ENCODE measurements around the gene MAP2K2.
"Not testable (repeated sequence)": the region's sequence is repeated elsewhere in the genome, so short reads cannot be mapped to it uniquely, and the experiment has no call there.

Gene MAP2K2

DNA sequence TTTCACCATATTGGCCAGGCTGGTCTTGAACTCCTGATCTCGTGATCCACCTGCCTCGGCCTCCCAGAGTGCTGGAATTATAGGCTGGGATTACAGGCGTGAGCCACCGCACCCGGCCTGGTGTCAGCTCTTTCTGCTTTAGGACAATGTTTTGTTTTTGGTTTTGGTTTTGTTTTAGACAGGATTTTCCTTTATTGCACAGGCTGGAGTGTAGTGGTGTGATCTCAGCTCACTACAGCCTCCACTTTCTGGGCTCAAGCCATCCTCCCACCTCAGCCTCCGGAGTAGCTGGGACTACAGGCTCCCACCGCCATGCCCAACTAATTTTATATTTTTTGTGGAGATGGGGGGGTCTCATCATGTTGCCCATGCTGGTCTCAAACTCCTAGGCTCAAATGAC is 5.1 kb upstream of the MAP2K2 start:
- not testable (repeated sequence) for DNase-seq

DNA sequence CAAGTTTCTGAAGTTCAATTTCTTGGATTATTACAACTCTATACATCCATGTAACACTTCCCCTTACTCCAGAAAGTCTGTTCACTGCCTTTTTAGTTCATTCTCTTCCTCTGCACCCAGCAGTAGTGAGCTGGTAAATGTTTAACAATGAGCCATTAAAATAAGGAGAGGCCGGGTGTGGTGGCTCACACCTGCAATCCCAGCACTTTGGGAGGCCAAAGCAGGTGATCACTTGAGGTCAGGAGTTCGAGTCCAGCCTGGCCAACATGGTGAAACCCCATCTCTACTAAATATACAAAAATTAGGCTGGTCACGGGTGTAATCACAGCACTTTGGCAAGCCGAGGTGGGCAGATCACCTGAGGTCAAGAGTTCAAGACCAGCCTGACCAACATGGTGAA is 3.4 kb upstream of the MAP2K2 start:
- not testable (repeated sequence) for DNase-seq

DNA sequence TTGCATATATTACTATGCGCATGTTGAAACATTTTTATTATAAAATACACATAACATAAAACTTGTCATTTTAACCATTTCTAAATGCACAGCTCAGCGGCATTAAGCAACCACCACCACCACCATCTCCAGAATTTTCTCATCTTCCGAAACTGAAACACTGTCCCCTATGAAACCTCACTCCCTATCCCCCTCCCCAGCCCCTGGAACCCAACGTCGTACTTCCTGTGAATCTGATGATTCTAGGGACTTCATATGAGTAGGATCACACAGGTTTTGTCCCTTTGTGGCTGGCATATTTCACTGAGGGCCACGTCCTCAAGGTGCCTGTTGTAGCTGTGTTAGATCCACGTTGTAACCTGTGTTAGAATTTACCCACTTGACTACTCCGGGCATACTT is 716 bp upstream of the MAP2K2 start:
- DNase-seq = no peak

DNA sequence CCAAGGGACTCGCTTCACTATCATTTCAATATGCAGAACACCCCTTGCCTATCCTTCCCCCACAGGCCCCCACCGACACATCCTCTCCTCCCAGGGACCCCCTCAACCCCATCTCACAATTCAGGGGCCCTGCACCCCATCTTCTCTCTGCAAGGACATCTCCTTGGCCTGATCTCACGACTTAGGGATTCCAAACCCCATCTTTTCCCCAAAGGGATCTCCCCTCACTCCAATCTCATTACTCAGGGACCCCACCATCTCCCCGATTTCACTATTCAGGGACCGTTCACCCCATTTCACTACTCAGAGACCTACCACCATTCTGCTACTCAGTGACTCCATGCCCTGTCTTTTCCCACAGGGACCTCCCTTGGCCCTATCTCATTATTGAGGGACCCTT is 1.4 kb downstream of the MAP2K2 start:
- DNase-seq = no peak

DNA sequence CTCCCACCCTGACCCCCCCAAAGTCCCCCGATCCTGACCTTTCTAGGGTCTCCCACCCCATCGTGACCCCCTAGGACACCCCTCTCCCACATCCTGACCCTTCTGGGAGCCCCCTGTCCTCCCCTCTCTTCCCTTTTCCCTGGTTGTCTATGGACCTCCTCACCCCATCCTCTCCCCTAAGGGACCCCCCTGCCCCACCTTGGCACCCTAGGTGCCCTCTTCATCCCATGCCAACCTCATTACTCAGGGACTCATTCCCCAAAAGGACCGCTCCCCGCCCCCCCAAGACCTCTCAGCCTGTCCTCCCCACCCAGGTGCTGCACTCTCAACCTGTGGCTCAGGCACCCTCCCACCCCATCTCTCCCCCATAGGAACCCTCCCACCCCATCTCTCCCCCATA is 2.1 kb downstream of the MAP2K2 start:
- DNase-seq = no peak

DNA sequence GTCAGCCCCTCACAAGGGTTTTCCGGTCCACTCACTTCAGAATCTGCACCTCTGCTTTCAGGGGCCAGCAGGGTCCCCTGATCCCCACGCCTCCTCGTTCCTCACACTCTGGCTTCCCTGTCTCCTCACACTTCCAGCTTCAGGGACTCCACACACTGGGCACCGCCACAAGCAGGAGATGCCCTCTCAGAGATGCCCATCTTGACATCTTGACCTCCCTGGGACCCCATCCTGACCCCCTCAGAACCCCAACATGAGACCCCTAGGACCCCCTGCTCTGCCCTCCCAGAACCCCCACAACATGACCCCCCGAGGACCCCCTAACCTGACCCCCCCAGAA is 2.7 kb downstream of the MAP2K2 start:
- DNase-seq = no peak

- no peak for DNase-seq
Observed at GRCh38 chr19:4120559-4121272, 3.2 kb downstream of the MAP2K2 start.

- no peak for DNase-seq
Observed at GRCh38 chr19:4119763-4120162, 4.2 kb downstream of the MAP2K2 start.

DNA sequence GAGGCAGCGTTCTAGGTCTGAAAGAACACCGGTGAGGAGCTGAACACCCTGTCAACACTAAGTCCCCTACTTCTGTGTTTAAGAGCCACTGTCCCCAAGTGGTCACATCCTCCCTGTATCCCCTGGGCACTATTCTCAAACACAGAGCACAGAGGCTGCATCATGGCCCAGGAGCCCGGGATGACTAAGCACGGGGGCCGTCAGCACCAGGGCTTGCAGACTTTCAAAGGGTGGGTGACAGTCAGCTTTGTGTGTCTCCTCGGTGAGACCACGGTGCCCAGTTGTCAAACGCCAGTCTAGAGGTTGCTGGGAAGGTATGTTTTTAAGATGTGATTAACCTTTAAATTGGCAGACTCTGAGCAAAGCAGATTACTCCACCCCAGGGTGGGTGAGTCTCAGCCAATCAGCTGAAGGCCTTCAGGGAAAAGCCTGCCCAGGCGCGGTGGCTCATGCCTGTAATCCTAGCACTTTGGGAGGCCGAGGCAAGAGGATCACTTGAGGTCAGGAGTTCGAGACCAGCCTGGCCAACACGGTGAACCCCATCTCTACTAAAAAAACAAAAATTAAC is 8.0 kb downstream of the MAP2K2 start:
- no peak for DNase-seq

GRCh38 chr19:4115050-4115817 is 8.7 kb downstream of the MAP2K2 start:
- DNase-seq = no peak

- DNase-seq = no peak
Observed at GRCh38 chr19:4114181-4114580, 9.7 kb downstream of the MAP2K2 start.

- no peak for DNase-seq
Observed at GRCh38 chr19:4113398-4114088, 10.4 kb downstream of the MAP2K2 start.

- no peak for DNase-seq
Observed at GRCh38 chr19:4112367-4112766, 11.6 kb downstream of the MAP2K2 start.

DNA sequence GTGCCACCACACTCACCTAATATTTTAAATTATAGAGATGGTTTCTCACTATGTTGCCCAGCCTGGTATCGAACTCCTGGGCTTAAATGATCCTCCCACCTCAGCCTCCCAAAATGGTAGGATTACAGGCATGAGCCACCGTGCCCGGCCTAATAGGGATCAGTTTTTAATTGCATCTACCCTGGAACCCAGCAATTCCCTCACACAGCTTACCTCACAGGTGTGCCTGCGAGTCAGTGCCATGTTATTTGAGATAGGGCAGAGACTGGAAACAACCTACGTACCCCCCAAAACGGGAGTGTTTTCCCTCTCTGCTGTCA is 14.3 kb downstream of the MAP2K2 start:
- DNase-seq = no peak

DNA sequence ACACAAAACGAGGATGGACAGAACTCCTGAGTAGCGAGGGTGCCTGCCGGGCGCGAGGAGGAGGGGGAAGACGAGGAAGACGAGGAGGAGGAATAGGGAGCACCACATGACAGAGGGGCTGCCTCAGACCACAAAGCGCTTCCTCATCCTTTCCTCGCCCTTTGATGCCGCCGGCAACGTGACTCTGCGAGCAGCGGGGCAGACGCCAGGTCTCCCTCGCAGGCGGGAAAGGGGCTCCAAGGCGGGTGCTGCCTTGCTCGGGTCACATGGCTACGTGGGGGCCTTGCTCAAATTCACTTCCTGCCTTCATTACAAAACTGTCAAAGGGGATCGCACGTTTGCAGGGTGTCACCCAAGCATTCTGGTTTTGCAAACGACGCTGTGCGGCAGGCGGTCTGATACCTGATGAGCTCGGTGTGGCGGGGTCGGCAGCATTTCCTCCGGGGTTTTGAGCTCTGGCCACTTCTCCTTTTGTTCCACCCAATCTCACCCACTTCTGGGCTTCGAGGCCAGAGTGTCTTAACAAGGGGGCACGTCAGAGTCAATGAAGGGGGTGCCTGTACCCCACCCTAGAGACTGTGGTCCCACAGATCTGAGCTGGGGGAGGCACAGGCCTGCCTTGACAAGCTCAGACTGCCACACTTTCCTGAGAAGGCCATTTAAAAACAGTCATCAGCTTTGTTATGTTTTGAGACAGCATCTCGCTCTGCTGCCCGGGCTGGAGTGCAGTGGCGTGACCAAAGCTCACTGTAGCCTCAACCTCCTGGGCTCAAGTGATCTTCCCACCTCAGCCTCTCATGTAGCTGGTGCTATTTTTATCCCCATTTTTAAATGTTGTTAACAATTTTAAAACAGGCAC is 14.9 kb downstream of the MAP2K2 start:
- no peak for DNase-seq

DNA sequence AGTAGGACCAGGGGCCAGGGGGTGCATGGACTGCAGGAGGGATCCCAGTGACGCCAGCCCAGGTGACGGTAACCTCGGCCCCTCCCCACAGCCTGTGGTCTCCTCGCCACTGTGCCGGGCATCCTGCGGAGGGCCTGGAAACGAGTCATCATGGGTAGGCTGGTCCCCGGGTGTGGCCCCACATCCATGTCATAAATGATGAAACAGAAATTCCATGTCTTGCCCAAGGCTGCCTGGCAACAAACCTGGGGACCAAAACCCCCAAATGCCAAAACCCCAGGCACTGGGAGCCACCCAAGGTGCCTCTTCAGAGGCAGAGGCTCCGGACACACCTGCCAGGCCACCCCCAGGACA is 20.9 kb downstream of the MAP2K2 start:
- no peak for DNase-seq

DNA sequence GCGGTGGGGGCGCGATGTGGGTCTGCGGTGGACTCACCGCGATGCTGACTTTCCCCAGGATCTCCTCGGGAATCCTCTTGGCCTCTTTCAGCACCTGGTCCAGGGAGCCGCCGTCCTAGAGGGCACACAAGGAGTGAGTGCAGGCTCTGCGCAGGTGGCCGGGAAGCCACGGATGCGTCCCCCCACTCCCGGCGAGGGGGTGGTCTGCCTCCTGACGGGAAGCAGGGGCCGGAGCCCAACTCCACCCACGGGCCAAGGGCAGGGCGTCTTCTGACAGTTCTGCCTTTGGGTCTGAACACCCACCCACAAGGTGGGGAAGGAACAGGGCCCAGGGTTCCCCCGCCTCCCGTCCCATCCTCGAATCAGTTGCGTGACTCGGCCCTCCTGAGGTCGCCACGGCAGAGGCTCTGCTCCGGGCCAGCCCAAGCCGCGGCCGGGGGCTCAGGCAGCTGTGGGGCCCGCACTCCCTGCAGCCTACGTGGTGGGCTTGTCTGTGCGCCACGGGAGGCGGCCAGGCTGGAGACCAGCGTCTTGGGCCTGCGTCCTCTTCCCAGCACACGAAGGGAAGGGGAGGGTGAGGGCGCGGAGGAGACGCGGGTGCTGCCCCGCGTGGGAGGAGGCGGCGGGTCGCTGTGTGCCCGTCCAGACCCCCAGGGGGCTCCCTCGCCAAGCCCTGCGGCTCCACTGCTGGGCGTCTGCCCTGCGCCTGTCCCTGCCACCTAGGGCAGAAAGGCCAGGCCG is 21.4 kb downstream of the MAP2K2 start:
- DNase-seq = no peak

DNA sequence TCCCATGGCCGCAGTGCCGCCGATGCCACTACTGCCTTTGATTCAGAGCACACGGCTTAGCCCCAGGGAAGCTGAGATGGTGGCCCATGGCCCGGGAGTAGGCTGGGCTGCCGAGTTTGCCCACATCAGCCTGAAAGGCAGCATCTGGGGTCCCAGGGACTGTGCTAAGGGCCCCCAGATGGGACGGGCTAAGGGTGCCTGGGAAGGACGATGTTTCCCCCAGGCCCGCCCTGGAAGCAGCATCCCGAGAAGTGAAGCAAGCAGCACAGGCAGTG is 22.5 kb downstream of the MAP2K2 start:
- no peak for DNase-seq

GRCh38 chr19:4100647-4101495 is 23.1 kb downstream of the MAP2K2 start:
- no peak for DNase-seq

- DNase-seq = no peak
Observed at GRCh38 chr19:4099041-4099764, 24.7 kb downstream of the MAP2K2 start.

DNA sequence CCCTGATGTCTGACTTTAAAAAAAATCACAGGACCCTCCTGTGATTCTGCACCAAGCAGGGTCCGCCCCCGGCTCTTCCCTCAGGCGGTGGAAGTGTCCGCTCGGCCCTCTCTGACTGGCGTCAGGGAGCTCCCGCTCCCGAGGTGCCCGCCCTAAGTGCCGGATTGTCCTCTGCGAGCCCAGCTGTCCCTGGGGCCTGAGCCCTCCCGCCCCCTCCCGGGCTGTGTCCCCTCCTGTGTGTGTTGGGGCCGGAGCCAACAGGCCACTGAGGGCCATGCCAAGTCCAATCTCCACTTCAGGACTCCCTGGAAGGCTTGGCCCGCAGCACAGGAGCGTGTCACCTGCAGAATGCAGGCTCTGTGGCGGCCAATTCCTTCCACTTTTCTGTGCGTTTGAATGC is 25.4 kb downstream of the MAP2K2 start:
- DNase-seq = no peak

All from NCI-H2227 treated with DMSO at 0.1 percent for 48 hours (cell line).